Measurements from ENCODE around the gene ERICH6B. TPM values are rescaled to one million over a fixed set of nuclear protein-coding genes. Genes with fewer than 3 reads are reported as not detected.

The ERICH6B gene
- total and polyA plus RNA-seq, 2 experiments from 2014 or later = 0.52 TPM; not detected in 1

DNA sequence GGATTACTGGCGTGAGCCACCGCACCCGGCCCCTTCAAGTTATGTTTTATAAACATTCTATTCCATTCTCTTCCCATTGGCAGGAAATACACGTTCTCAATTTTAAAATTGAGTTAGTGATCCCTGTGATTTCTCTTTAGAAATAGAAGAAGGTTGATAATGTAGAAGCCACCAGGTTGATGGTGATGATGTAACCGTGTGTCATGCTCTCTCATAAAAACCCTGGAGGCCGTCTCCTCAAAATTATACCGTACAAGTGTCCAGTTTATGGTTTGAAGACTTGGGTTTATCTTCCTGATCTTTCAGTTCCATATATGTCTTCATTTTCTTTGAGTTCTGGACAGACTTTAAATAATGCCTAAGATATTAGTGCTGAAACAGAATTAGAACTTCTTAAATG lies 118.6 kb downstream of the ERICH6B start:
- no peaks in the 10 kb centered on the region for H3K4me1 ChIP-seq (ENCODE audit: insufficient read depth)
- H2AFZ ChIP-seq = no peak overlapping the region
- no peaks in the 10 kb centered on the region for H3K27me3 ChIP-seq
- DNase-seq (ENCODE audit: low spot score) = no peak
- WGBS (ENCODE audit: low lambda C conversion rate, missing lambda C conversion rate) = 83% methylated on average over 7 of the region's 7 CpGs
- no peak overlapping the region for H3K4me2 ChIP-seq
- no peak overlapping the region for H3K27ac ChIP-seq
- H3K36me3 ChIP-seq (replicated peaks; ENCODE audit: insufficient read depth, low read depth) = no peaks in the 10 kb centered on the region
- TF ChIP-seq, protein P1, sequence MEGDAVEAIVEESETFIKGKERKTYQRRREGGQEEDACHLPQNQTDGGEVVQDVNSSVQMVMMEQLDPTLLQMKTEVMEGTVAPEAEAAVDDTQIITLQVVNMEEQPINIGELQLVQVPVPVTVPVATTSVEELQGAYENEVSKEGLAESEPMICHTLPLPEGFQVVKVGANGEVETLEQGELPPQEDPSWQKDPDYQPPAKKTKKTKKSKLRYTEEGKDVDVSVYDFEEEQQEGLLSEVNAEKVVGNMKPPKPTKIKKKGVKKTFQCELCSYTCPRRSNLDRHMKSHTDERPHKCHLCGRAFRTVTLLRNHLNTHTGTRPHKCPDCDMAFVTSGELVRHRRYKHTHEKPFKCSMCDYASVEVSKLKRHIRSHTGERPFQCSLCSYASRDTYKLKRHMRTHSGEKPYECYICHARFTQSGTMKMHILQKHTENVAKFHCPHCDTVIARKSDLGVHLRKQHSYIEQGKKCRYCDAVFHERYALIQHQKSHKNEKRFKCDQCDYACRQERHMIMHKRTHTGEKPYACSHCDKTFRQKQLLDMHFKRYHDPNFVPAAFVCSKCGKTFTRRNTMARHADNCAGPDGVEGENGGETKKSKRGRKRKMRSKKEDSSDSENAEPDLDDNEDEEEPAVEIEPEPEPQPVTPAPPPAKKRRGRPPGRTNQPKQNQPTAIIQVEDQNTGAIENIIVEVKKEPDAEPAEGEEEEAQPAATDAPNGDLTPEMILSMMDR (IDR thresholded peaks at IDR 0.05; ENCODE audit: poor library complexity) = no peak
- TF ChIP-seq EZH2 (IDR thresholded peaks at IDR 0.05; ENCODE audit: borderline replicate concordance) (no peak), EZH2phosphoT487 (IDR thresholded peaks at IDR 0.05; ENCODE audit: low read depth, severe bottlenecking, unreplicated experiment) (no peak)
- H3K79me2 ChIP-seq = peaks cover 11% of the 10 kb centered on the region
- no peaks in the 10 kb centered on the region for H4K20me1 ChIP-seq (ENCODE audit: insufficient read depth, poor library complexity, severe bottlenecking)
- H3K4me3 ChIP-seq = no peak overlapping the region
- H3K9me2 ChIP-seq (replicated peaks; ENCODE audit: insufficient read depth) = no peaks in the 10 kb centered on the region
- H3K9me3 ChIP-seq (ENCODE audit: low read depth) = no peaks in the 10 kb centered on the region

DNA sequence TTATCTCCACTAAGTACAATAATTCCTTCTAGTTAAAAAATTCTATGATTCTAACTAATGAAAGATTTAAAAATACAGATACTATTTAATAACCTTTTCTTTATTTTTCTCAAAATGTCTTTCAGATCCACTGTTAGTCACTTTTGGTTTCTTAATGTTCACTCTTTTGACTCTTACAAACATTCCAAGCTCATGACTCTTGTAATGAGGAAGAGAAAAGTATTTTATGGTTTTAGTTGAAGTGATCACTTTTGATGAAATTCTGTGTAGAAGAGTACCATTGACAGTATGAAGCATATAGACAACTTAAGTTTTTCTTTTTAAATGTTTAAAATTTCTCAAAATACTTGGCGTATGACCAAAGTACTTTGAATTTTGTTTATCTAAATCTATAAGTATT lies 123.0 kb downstream of the ERICH6B start:
- no peak overlapping the region for H2AFZ ChIP-seq
- TF ChIP-seq, protein P1 (IDR thresholded peaks at IDR 0.05; ENCODE audit: poor library complexity) = no peak
- TF ChIP-seq EZH2phosphoT487 (IDR thresholded peaks at IDR 0.05; ENCODE audit: low read depth, severe bottlenecking, unreplicated experiment) (no peak), EZH2 (IDR thresholded peaks at IDR 0.05; ENCODE audit: borderline replicate concordance) (no peak)
- H3K4me2 ChIP-seq = no peak overlapping the region
- H3K36me3 ChIP-seq (replicated peaks; ENCODE audit: insufficient read depth, low read depth) = peaks cover 5% of the 10 kb centered on the region
- H3K9me3 ChIP-seq (ENCODE audit: low read depth) = no peaks in the 10 kb centered on the region
- no peaks in the 10 kb centered on the region for H4K20me1 ChIP-seq (ENCODE audit: insufficient read depth, poor library complexity, severe bottlenecking)
- no peaks in the 10 kb centered on the region for H3K4me1 ChIP-seq (ENCODE audit: insufficient read depth)
- WGBS (ENCODE audit: low lambda C conversion rate, missing lambda C conversion rate) = 91% methylated on average over 1 of the region's 1 CpG
- DNase-seq (ENCODE audit: low spot score) = no peak
- no peaks in the 10 kb centered on the region for H3K9me2 ChIP-seq (replicated peaks; ENCODE audit: insufficient read depth)
- H3K27me3 ChIP-seq = no peaks in the 10 kb centered on the region
- no peak overlapping the region for H3K4me3 ChIP-seq
- no peak overlapping the region for H3K27ac ChIP-seq
- H3K79me2 ChIP-seq = no peaks in the 10 kb centered on the region

Small RNA genes within 50 kb of the gene (small RNA-seq; reads per million reads assigned to genes)
- gene RNA5SP27 (not detected), gene TIMM9P3 (not detected)

Other genes starting within 250 kb of the ERICH6B start
- gene SLC25A30, start 197.4 kb downstream of the ERICH6B start, total RNA-seq = 13.3 and 15.7 TPM in 2 replicates
- gene SLC25A30, start 197.4 kb downstream of the ERICH6B start, polyA plus RNA-seq = 2.8 and 4.3 TPM in 2 replicates
- 31.7 and 36.1 TPM in 2 replicates for gene COG3, start 150.8 kb downstream of the ERICH6B start, total RNA-seq
- gene COG3, start 150.8 kb downstream of the ERICH6B start, polyA plus RNA-seq = 19.9 and 27.3 TPM in 2 replicates
- gene CBY2, start 86.6 kb upstream of the ERICH6B start, total RNA-seq = not detected in 2 replicates
- not detected in 2 replicates for gene CBY2, start 86.6 kb upstream of the ERICH6B start, polyA plus RNA-seq
- gene SIAH3, start 236.0 kb upstream of the ERICH6B start, total RNA-seq = 0.04 and 0.23 TPM in 2 replicates
- gene SIAH3, start 236.0 kb upstream of the ERICH6B start, polyA plus RNA-seq = not detected in 2 replicates